Smooth muscle cell (in vitro differentiated cells): ENCODE results near the gene SENP1. TPM values are rescaled to one million over a fixed set of nuclear protein-coding genes. Genes with fewer than 3 reads are reported as not detected.

Experiments used
- DNase-seq: peaks from one replicate; lab custom pipeline; 2025; ENCODE audit not compliant: unreplicated experiment; lab: John Stamatoyannopoulos, UW
- H2AFZ ChIP-seq: fragments of 200-600 bp; sonication (generic); 2 replicates; pipeline ENCODE4 v1.6.0; 2016; ENCODE audit warnings: antibody characterized with exemption, low read depth, mild to moderate bottlenecking
- H3F3A ChIP-seq: fragments of 200-600 bp; sonication (generic); 2 replicates; pipeline ENCODE4 v1.6.0; 2017; ENCODE audit warnings: antibody characterized with exemption, low read depth
- H3K27ac ChIP-seq: fragments of 200-600 bp; sonication (generic); 2 replicates; pipeline ENCODE4 v1.5.1; 2016; ENCODE audit warnings: low read depth, mild to moderate bottlenecking
- H3K27me3 ChIP-seq: fragments of 200-600 bp; sonication (generic); 2 replicates; pipeline ENCODE4 v1.6.1; 2016; ENCODE audit warnings: low read depth, mild to moderate bottlenecking
- H3K36me3 ChIP-seq: fragments of 200-600 bp; sonication (generic); 2 replicates; pipeline ENCODE4 v1.5.1; 2016; ENCODE audit warnings: low read depth
- H3K4me1 ChIP-seq: fragments of 200-600 bp; sonication (generic); 2 replicates; pipeline ENCODE4 v1.5.1; 2016; ENCODE audit warnings: low read depth
- H3K4me2 ChIP-seq: fragments of 200-600 bp; sonication (generic); 2 replicates; pipeline ENCODE4 v1.6.0; 2016; ENCODE audit warnings: mild to moderate bottlenecking
- H3K4me3 ChIP-seq: fragments of 200-600 bp; sonication (generic); 2 replicates; pipeline ENCODE4 v1.5.1; 2016; ENCODE audit warnings: mild to moderate bottlenecking
- H3K79me2 ChIP-seq: fragments of 200-600 bp; sonication (generic); 2 replicates; pipeline ENCODE4 v1.6.0; 2016; ENCODE audit warnings: low read depth, mild to moderate bottlenecking
- H3K9ac ChIP-seq: fragments of 200-600 bp; sonication (generic); 2 replicates; pipeline ENCODE4 v1.6.0; 2016; ENCODE audit warnings: low read depth
- H3K9me3 ChIP-seq: fragments of 200-600 bp; sonication (generic); replicated peaks from 2 replicates; pipeline ENCODE4 v1.5.1; 2016; ENCODE audit warnings: low read depth
- H4K20me1 ChIP-seq: fragments of 200-600 bp; sonication (generic); 2 replicates; pipeline ENCODE4 v1.6.0; 2016; ENCODE audit warnings: low read depth
- CTCF ChIP-seq: fragments of 200-600 bp; sonication (generic); IDR thresholded peaks from 2 replicates; pipeline ENCODE4 v1.5.1; 2017; ENCODE audit warnings: borderline replicate concordance, mild to moderate bottlenecking, antibody characterized with exemption; ENCODE audit not compliant: insufficient read depth, poor library complexity, severe bottlenecking
- WGBS: methylation state at CpG from one replicate; pipeline ENCODE4 v1.1.7; 2016; ENCODE audit warnings: low lambda C conversion rate; 5-methylcytosine and 5-hydroxymethylcytosine counted together
- polyA plus RNA-seq: library from polyadenylated mRNA; unstranded; fragments of >200 nt; fragmentation: Nextera tagmentation; extraction: Ambion mirVana; gene quantifications from 2 replicates; pipeline ENCODE4 v1.2.1, GENCODE V29; 2016
- total RNA-seq: library from RNA; depleted of rRNA; stranded (reverse); fragments of >200 nt; gene quantifications from 2 replicates; pipeline ENCODE4 v1.2.3, GENCODE V29; 2014

The SENP1 gene
- total and polyA plus RNA-seq, 2 experiments from 2014 or later: 6.7 to 25.8 TPM

DNA sequence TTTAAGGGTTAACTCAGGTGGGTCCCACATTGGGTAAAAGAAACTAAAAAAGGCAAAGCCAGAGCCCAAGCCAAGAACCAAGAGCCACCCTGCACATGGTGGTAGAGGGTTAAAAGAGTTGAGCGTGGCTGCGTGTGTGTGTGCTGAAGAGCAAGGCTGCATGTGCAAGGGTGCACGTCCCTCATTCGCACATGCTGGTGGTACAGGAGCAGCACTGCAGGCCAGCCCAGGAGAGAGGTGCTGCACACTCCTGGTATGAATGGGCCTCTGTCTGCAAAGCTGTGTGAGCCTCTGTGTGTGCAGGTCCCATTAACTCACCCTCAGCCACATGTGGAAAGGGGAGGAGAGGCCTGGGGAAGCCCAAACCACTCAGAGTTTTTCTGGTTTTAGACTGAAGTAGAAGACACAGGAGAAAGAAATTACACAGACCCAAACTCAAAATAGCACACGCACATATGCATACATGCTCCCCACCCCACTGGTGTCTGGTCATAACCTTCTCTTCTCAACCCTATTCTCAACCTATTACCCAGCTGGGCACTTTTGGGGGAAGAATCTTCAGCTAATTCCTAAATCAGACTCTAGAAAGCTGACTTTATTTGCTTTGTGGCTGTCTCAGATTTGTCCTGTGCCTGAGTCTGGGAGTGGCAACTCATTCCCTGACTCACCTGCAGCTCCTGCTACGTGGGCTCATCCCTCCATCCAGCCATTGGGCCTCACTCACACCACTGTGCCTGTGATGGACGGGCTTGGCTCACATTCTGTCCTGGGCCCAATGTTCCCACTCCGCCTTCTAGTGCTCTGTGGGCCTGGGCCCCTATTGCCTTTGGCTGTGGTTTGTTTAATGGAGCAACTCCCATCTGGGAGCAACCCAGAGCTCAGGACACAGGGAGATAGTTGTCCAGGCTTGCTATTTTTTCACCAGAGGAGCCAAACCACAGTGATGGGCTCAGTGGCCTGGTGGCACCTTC lies 70.8 kb downstream of the SENP1 start:
- no peaks in the 10 kb centered on the region for H3K79me2 ChIP-seq
- H3K4me2 ChIP-seq: no peak overlapping the region
- 95% methylated on average over 8 of the region's 8 CpGs for WGBS
- H3F3A ChIP-seq: no peaks in the 10 kb centered on the region
- H3K27me3 ChIP-seq: no peaks in the 10 kb centered on the region
- no peak overlapping the region for H3K27ac ChIP-seq
- no peak for DNase-seq
- H3K4me3 ChIP-seq: no peak overlapping the region
- H3K9ac ChIP-seq: no peak overlapping the region
- H2AFZ ChIP-seq: no peak overlapping the region
- H4K20me1 ChIP-seq: no peaks in the 10 kb centered on the region
- H3K36me3 ChIP-seq: no peaks in the 10 kb centered on the region
- no peak for TF ChIP-seq CTCF
- H3K9me3 ChIP-seq: no peaks in the 10 kb centered on the region
- peaks cover 14% of the 10 kb centered on the region for H3K4me1 ChIP-seq

DNA sequence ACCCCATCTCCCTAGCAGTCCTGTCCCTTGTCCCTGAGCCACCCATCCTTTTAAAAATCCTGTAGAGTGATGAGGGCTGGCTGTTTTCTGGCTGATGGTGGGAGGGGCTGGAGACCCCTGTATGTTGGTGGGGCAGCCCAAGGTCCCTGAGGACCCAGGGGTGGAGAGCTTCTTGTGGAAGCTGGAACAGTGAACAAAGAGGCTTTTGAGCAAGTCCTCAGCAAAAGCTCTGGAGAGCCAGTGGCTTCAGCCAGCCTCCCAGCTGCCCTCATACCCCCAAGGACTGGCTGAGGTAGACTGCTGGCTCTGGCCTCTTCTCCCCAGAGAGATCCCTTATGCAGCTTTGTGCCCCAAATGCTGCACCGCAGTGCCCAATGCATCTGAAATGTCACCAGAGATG lies 72.4 kb downstream of the SENP1 start:
- Histone ChIP-seq H3K4me3 (no peak overlapping the region), H3K4me2 (no peak overlapping the region), H2AFZ (no peak overlapping the region), H3K27me3 (no peaks in the 10 kb centered on the region), H3K4me1 (peaks cover 19% of the 10 kb centered on the region), H3K27ac (no peak overlapping the region), H4K20me1 (no peaks in the 10 kb centered on the region), H3K79me2 (no peaks in the 10 kb centered on the region), H3K9ac (no peak overlapping the region), H3K36me3 (no peaks in the 10 kb centered on the region), H3F3A (no peaks in the 10 kb centered on the region), H3K9me3 (no peaks in the 10 kb centered on the region)
- TF ChIP-seq CTCF: no peak
- WGBS: 100% methylated on average over 1 of the region's 1 CpG
- no peak for DNase-seq

DNA sequence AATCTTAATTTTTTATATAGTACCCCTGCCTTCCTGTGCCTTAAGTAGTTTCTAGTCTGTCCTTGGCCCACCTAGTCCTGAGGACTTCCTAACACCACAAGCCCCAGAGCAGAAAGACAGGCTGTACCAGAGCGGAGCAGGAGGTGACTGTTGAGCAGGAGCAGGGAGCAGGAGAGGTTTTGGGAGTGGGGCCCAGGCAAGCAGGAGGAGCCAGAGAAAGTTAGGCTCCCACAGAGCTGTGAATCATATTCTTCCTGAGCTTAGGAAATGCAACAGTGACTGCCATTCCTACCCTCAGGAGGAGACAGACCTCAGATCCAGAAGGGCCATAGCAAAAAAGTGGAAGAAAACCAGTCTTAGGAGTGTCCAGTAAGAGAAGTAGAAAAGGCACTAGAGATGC lies 73.3 kb downstream of the SENP1 start:
- H3K4me2 ChIP-seq: no peak overlapping the region
- DNase-seq: no peak
- H3K36me3 ChIP-seq: no peaks in the 10 kb centered on the region
- H3K27me3 ChIP-seq: no peaks in the 10 kb centered on the region
- no peaks in the 10 kb centered on the region for H4K20me1 ChIP-seq
- no peaks in the 10 kb centered on the region for H3F3A ChIP-seq
- no peak overlapping the region for H2AFZ ChIP-seq
- TF ChIP-seq CTCF: no peak
- H3K27ac ChIP-seq: no peak overlapping the region
- peaks cover 13% of the 10 kb centered on the region for H3K4me1 ChIP-seq
- WGBS: 91% methylated on average over 1 of the region's 1 CpG
- no peak overlapping the region for H3K9ac ChIP-seq
- no peak overlapping the region for H3K4me3 ChIP-seq
- no peaks in the 10 kb centered on the region for H3K79me2 ChIP-seq
- no peaks in the 10 kb centered on the region for H3K9me3 ChIP-seq
